GM12878 (cell line): ENCODE results near the gene CSK. TPM values are rescaled to one million over a fixed set of nuclear protein-coding genes. Genes with fewer than 3 reads are reported as not detected.

ENCODE experiments used
- ATAC-seq: fragments of 200-7000 bp; cut with Tn5 transposase; 3 replicates; pipeline ENCODE4 v1.9.1; 2020; ENCODE audit warnings: mild to moderate bottlenecking, moderate library complexity
- BruUV-seq: library from RNA; stranded (reverse); fragments of 400-500 nt; replicated peaks from 2 replicates; lab custom pipeline; 2021; lab: Mats Ljungman, UMichigan
- CTCF ChIA-PET: fragments of 300-600 bp; sonication (Branson Sonifier 250); formaldehyde crosslinking; extraction: SDS; loops from one replicate; lab custom pipeline; 2021; ENCODE audit warnings: inconsistent platforms; lab: Yijun Ruan, JAX
- POLR2A ChIA-PET: fragments of 350-600 bp; formaldehyde crosslinking; extraction: SDS; loops from one replicate; lab custom pipeline; 2021; ENCODE audit warnings: inconsistent platforms; lab: Charles Lee
- RAD21 ChIA-PET: fragments of 300-600 bp; sonication (Branson Sonifier 250); formaldehyde crosslinking; loops from one replicate; lab custom pipeline; 2023; ENCODE audit warnings: antibody characterized with exemption; ENCODE audit not compliant: unreplicated experiment; lab: Charles Lee
- SMC1A ChIA-PET: fragments of 300-600 bp; sonication (Branson Sonifier 250); formaldehyde crosslinking; loops from one replicate; lab custom pipeline; 2023; ENCODE audit not compliant: unreplicated experiment, uncharacterized antibody; lab: Charles Lee
- DNase-seq: peaks from one replicate; pipeline ENCODE4 v3.0.0-alpha.2; 2011; ENCODE audit warnings: low read depth, low spot score
- FAIRE-seq: peaks from 3 replicates; lab custom pipeline; 2011; peaks lifted over from hg19 to GRCh38; lab: Jason Lieb, UNC
- H2AFZ ChIP-seq: 2 replicates; pipeline ENCODE4 v1.6.0; 2011; ENCODE audit warnings: low read depth, low read length, control low read depth; ENCODE audit not compliant: control insufficient read depth
- H3K27ac ChIP-seq: 2 replicates; pipeline ENCODE4 v1.5.1; 2011; ENCODE audit warnings: control low read depth; ENCODE audit not compliant: control insufficient read depth, insufficient read depth
- H3K27me3 ChIP-seq, 2 experiments: replicated peaks in 1 of 2; 2 replicates each; pipeline versions ENCODE4 v1.6.0 to v1.6.1; 2011; ENCODE audit warnings: low read length in 1 of 2; ENCODE audit not compliant: control insufficient read depth in 2 of 2, insufficient read depth in 2 of 2
- H3K36me3 ChIP-seq, 2 experiments: 2 replicates each; pipeline ENCODE4 v1.5.1; 2011; ENCODE audit warnings: low read length in 1 of 2; ENCODE audit not compliant: control insufficient read depth in 2 of 2, insufficient read depth in 2 of 2
- H3K4me1 ChIP-seq: 2 replicates; pipeline ENCODE4 v1.6.1; 2011; ENCODE audit warnings: mild to moderate bottlenecking, low read length, moderate library complexity, mixed read lengths; ENCODE audit not compliant: control insufficient read depth, insufficient read depth
- H3K4me2 ChIP-seq: 2 replicates; pipeline ENCODE4 v1.6.0; 2011; ENCODE audit warnings: control low read depth; ENCODE audit not compliant: control insufficient read depth, insufficient read depth
- H3K4me3 ChIP-seq: fragments of 200-600 bp; sonication (generic); 2 replicates; pipeline ENCODE4 v1.5.1; 2016
- H3K79me2 ChIP-seq: 2 replicates; pipeline ENCODE4 v1.6.0; 2011; ENCODE audit warnings: low read length; ENCODE audit not compliant: control insufficient read depth, insufficient read depth
- H3K9ac ChIP-seq: 2 replicates; pipeline ENCODE4 v1.8.0; 2011; ENCODE audit warnings: low read length, control low read depth, mixed read lengths; ENCODE audit not compliant: control insufficient read depth, insufficient read depth
- H3K9me3 ChIP-seq: replicated peaks from 3 replicates; pipeline ENCODE4 v1.5.1; 2011; ENCODE audit warnings: mild to moderate bottlenecking, low read length; ENCODE audit not compliant: control insufficient read depth, insufficient read depth
- H4K20me1 ChIP-seq: 2 replicates; pipeline ENCODE4 v1.6.0; 2011; ENCODE audit not compliant: control insufficient read depth, insufficient read depth
- IRF5 ChIP-seq: fragments of 450-650 bp; IDR thresholded peaks from 2 replicates; pipeline ENCODE4 v1.6.1; 2017; ENCODE audit warnings: borderline replicate concordance
- NFYB ChIP-seq: IDR thresholded peaks from 2 replicates; pipeline ENCODE4 v1.6.1; 2011; ENCODE audit warnings: low read depth, mild to moderate bottlenecking, low read length, improper control_type of control experiment, moderate library complexity; ENCODE audit not compliant: insufficient read depth
- NRF1 ChIP-seq: conservative IDR thresholded peaks from 2 replicates; pipeline ENCODE4 v1.6.1; 2011; ENCODE audit warnings: mild to moderate bottlenecking, low read depth, low read length, improper control_type of control experiment
- POU2F2 ChIP-seq: IDR thresholded peaks from 3 replicates; pipeline ENCODE4 v1.6.1; 2011; ENCODE audit warnings: low read depth, mild to moderate bottlenecking, low read length, borderline replicate concordance
- REST ChIP-seq: IDR thresholded peaks from 2 replicates; pipeline ENCODE4 v1.6.1; 2012; ENCODE audit warnings: mild to moderate bottlenecking, low read depth, low read length
- SREBF1 ChIP-seq: IDR thresholded peaks from 2 replicates; pipeline ENCODE4 v1.6.1; 2012; ENCODE audit warnings: mild to moderate bottlenecking, low read length
- STAT1 ChIP-seq: fragments of 450-650 bp; conservative IDR thresholded peaks from 2 replicates; pipeline ENCODE4 v1.6.1; 2014; ENCODE audit warnings: antibody characterized with exemption, mild to moderate bottlenecking
- SUZ12 ChIP-seq: fragments of 200-600 bp; sonication (generic); IDR thresholded peaks from one replicate; pipeline ENCODE4 v1.6.1; 2018; ENCODE audit warnings: antibody characterized with exemption, mild to moderate bottlenecking; ENCODE audit not compliant: unreplicated experiment
- TCF7 ChIP-seq: IDR thresholded peaks from 2 replicates; pipeline ENCODE4 v1.6.1; 2014; ENCODE audit warnings: antibody characterized with exemption, borderline replicate concordance
- YY1 ChIP-seq: IDR thresholded peaks from 2 replicates; pipeline ENCODE4 v1.6.1; 2011; ENCODE audit warnings: low read depth, mild to moderate bottlenecking, low read length
- WGBS: methylation state at CpG from one replicate; pipeline ENCODE4 v1.1.6; 2016; ENCODE audit warnings: low lambda C conversion rate; ENCODE audit not compliant: insufficient replicate concordance, insufficient coverage; ENCODE audit errors: missing lambda C conversion rate; 5-methylcytosine and 5-hydroxymethylcytosine counted together
- in situ Hi-C: fragments of 300-500 bp; cut with MboI; formaldehyde crosslinking; loops from 9 replicates; pipeline ENCODE4 v1.14.3; 2018; ENCODE audit warnings: mixed read lengths
- intact Hi-C: fragments of 100-400 bp; cut with micrococcal nuclease; formaldehyde crosslinking; loops from one replicate; pipeline ENCODE4 v1.14.2; 2022; ENCODE audit not compliant: unreplicated experiment
- polyA plus RNA-seq, 11 experiments: library from polyadenylated mRNA; depleted of rRNA in 4 of 11; unstranded in 6 of 11; stranded (reverse) in 5 of 11; fragments of >200 nt; fragmentation: Nextera tagmentation in 4 of 11; fragmentation: Illumina TruSeq in 1 of 11; extraction: Ambion mirVana in 4 of 11; extraction: Trizol in 1 of 11; gene quantifications; 1 replicate in 1 of 11; 2 replicates in 10 of 11; pipeline versions ENCODE4 v1.2.1 to v1.2.3, GENCODE V29; 2011 to 2016; ENCODE audit warnings: inconsistent platforms in 2 of 11, missing spikeins in 2 of 11, low read depth in 1 of 11
- total RNA-seq, 4 experiments: library from RNA; depleted of rRNA in 3 of 4; stranded (reverse); fragments of >200 nt in 3 of 4; fragmentation: Illumina TruSeq in 1 of 4; extraction: Trizol in 1 of 4; gene quantifications; 2 replicates each; pipeline versions ENCODE4 v1.2.1 to v1.2.3, GENCODE V29; 2013 to 2021
- TF ChIP-seq, protein P1 (sequence below): fragments of 450-650 bp; IDR thresholded peaks from 2 replicates; pipeline ENCODE4 v1.6.1; 2016; ENCODE audit warnings: mild to moderate bottlenecking, moderate library complexity, borderline replicate concordance

CSK gene
- total and polyA plus RNA-seq, 10 of the 15 experiments (the other 5 are each of a cell fraction or from before 2014, with no cell fraction given): 3.4 to 327 (median 75.8) TPM

GRCh38 chr15:74763416-74763815, 18.5 kb upstream of the CSK start:
- ChIA-PET SMC1A (no interaction called here), CTCF (interaction anchor here (1.1 to 11.8 kb wide), 4 partner anchors 30 to 187 kb away, joined by 3 to 380 read pairs (median 4); no protein-coding TSS in a partner anchor), POLR2A (no interaction called here)
- no peak for DNase-seq
- 56% methylated on average over 15 of the region's 15 CpGs for WGBS
- Histone ChIP-seq H2AFZ (no peak overlapping the region), H3K4me1 (0 out of 2 replicates have a peak, but pooled peaks cover 3% of the 10 kb centered on the region), H3K27me3 (no peaks in the 10 kb centered on the region), H3K4me2 (no peak overlapping the region), H3K9ac (no peak overlapping the region), H3K4me3 (no peak overlapping the region), H3K9me3 (no peaks in the 10 kb centered on the region), H3K27ac (no peak overlapping the region), H3K36me3 (no peaks in the 10 kb centered on the region), H4K20me1 (no peaks in the 10 kb centered on the region)
- ATAC-seq: no peak
- intact Hi-C loops (no loop called here), in situ Hi-C loops (no loop called here)
- no peak for FAIRE-seq
- TF ChIP-seq SUZ12 (no peak), IRF5 (no peak), REST (no peak), NFYB (no peak), TCF7 (no peak), STAT1 (no peak), POU2F2 (no peak), YY1 (no peak), NRF1 (no peak), SREBF1 (no peak)
- TF ChIP-seq, protein P1, sequence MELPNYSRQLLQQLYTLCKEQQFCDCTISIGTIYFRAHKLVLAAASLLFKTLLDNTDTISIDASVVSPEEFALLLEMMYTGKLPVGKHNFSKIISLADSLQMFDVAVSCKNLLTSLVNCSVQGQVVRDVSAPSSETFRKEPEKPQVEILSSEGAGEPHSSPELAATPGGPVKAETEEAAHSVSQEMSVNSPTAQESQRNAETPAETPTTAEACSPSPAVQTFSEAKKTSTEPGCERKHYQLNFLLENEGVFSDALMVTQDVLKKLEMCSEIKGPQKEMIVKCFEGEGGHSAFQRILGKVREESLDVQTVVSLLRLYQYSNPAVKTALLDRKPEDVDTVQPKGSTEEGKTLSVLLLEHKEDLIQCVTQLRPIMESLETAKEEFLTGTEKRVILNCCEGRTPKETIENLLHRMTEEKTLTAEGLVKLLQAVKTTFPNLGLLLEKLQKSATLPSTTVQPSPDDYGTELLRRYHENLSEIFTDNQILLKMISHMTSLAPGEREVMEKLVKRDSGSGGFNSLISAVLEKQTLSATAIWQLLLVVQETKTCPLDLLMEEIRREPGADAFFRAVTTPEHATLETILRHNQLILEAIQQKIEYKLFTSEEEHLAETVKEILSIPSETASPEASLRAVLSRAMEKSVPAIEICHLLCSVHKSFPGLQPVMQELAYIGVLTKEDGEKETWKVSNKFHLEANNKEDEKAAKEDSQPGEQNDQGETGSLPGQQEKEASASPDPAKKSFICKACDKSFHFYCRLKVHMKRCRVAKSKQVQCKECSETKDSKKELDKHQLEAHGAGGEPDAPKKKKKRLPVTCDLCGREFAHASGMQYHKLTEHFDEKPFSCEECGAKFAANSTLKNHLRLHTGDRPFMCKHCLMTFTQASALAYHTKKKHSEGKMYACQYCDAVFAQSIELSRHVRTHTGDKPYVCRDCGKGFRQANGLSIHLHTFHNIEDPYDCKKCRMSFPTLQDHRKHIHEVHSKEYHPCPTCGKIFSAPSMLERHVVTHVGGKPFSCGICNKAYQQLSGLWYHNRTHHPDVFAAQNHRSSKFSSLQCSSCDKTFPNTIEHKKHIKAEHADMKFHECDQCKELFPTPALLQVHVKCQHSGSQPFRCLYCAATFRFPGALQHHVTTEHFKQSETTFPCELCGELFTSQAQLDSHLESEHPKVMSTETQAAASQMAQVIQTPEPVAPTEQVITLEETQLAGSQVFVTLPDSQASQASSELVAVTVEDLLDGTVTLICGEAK: no peak
- TF ChIP-seq, all 136 proteins: peak for 0
- H3K79me2 ChIP-seq: no peaks in the 10 kb centered on the region
- no TSS peak for BruUV-seq
- RAD21 ChIA-PET: interaction anchor here (0.5 to 1.4 kb wide), 3 partner anchors 7 to 171 kb away, joined by 3 to 4 read pairs (median 3); no protein-coding TSS in a partner anchor
